Sigmoid colon (tissue), 4 donors: ENCODE measurements around the gene DDI1.

Experiments
- EP300 ChIP-seq, 4 donors: sonication (generic); formaldehyde crosslinking; IDR thresholded peaks; one replicate each; pipeline ENCODE4 v1.6.1; 2017; ENCODE audit warnings: antibody characterized with exemption in 4 of 4
- TF ChIP-seq, protein P1 (sequence below), 4 experiments: fragments of 450-650 bp in 3 of 4; fragments of 200-600 bp in 1 of 4; IDR thresholded peaks; one replicate each; pipeline ENCODE4 v1.5.1; 2016 to 2019; ENCODE audit warnings: antibody characterized with exemption in 4 of 4, mild to moderate bottlenecking in 3 of 4, moderate library complexity in 2 of 4

DNA sequence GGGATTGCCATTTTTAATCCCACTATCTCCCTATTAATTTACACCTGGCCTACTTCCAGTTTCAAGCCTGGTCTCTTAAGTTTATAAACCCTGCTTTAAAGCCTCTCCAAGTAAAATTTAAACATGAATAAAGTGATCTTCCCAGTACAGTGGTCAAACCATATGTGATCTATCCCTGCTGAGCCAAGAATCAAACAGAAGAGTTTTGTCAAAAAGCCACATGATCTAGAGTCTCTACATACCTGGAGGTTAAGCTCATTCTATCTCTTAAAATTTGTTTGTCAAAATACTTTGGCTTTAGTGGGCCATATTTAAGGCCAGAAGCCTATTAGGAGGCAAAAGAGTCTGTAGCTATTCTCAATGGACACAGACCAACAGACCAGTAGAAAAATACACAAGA is 42.9 kb upstream of the DDI1 start:
- TF ChIP-seq, protein P1, sequence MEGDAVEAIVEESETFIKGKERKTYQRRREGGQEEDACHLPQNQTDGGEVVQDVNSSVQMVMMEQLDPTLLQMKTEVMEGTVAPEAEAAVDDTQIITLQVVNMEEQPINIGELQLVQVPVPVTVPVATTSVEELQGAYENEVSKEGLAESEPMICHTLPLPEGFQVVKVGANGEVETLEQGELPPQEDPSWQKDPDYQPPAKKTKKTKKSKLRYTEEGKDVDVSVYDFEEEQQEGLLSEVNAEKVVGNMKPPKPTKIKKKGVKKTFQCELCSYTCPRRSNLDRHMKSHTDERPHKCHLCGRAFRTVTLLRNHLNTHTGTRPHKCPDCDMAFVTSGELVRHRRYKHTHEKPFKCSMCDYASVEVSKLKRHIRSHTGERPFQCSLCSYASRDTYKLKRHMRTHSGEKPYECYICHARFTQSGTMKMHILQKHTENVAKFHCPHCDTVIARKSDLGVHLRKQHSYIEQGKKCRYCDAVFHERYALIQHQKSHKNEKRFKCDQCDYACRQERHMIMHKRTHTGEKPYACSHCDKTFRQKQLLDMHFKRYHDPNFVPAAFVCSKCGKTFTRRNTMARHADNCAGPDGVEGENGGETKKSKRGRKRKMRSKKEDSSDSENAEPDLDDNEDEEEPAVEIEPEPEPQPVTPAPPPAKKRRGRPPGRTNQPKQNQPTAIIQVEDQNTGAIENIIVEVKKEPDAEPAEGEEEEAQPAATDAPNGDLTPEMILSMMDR (IDR thresholded peaks at IDR 0.05), result no peak
- TF ChIP-seq EP300 (IDR thresholded peaks at IDR 0.05), result no peak
